ENCODE data around the gene LDHD.

LDHD gene

DNA sequence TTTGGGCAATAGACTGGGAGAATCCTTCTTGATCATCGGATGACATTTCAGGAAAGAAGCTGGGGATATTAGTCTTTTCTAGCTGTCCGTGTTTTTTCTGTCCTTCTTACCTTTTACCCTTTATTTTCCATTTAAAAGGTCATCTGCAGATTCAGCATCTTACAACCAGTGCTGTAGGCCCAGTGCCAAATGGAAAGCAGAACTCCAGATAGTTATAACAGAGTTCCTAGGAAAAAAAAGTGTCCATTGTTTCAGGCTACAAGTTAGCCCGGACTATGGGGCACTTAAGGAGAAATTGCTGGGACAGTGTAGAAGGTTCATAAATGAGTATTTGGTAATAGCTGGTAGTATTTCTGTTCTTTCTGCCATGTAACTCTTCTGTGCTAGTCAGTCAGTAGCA lies 28.4 kb downstream of the LDHD start:
- Histone ChIP-seq H3K9ac (ENCODE audit: low read length) (no peak overlapping the region), H3K36me3 (ENCODE audit: control insufficient read depth, insufficient read depth, low read length) (no peaks in the 10 kb centered on the region), H3K27ac (ENCODE audit: low read depth, low read length) (no peak overlapping the region)

GRCh38 chr16:75087375-75087979 lies 29.1 kb downstream of the LDHD start:
- peaks cover 17% of the 10 kb centered on the region for H3K4me1 ChIP-seq (ENCODE audit: control insufficient read depth, insufficient read depth, low read length)
- no peaks in the 10 kb centered on the region for H3K36me3 ChIP-seq (ENCODE audit: control insufficient read depth, insufficient read depth, low read length)
- H3K9me3 ChIP-seq (ENCODE audit: control insufficient read depth, insufficient read depth, low read depth, low read length), result no peaks in the 10 kb centered on the region
- H3K27ac ChIP-seq (ENCODE audit: low read depth, low read length), result no peak overlapping the region
- H3K4me3 ChIP-seq (ENCODE audit: low read depth, low read length), result no peak overlapping the region
- no peak overlapping the region for H3K9ac ChIP-seq (ENCODE audit: low read length)
- no peaks in the 10 kb centered on the region for H3K27me3 ChIP-seq (ENCODE audit: control insufficient read depth, insufficient read depth, low read length)

More for the DNA sequence above, 28.4 kb downstream of the LDHD start:
- Histone ChIP-seq H3K27me3 (ENCODE audit: control insufficient read depth, insufficient read depth, low read length) (no peaks in the 10 kb centered on the region), H3K4me3 (ENCODE audit: low read depth, low read length) (no peak overlapping the region), H3K9me3 (ENCODE audit: control insufficient read depth, insufficient read depth, low read depth, low read length) (no peaks in the 10 kb centered on the region), H3K4me1 (ENCODE audit: control insufficient read depth, insufficient read depth, low read length) (peaks cover 20% of the 10 kb centered on the region)

GRCh38 chr16:75086688-75087374 lies 29.7 kb downstream of the LDHD start:
- Histone ChIP-seq H3K9ac (ENCODE audit: low read length) (no peak overlapping the region), H3K27me3 (ENCODE audit: control insufficient read depth, insufficient read depth, low read length) (no peaks in the 10 kb centered on the region), H3K9me3 (ENCODE audit: control insufficient read depth, insufficient read depth, low read depth, low read length) (no peaks in the 10 kb centered on the region), H3K36me3 (ENCODE audit: control insufficient read depth, insufficient read depth, low read length) (no peaks in the 10 kb centered on the region), H3K4me1 (ENCODE audit: control insufficient read depth, insufficient read depth, low read length) (peaks cover 16% of the 10 kb centered on the region), H3K27ac (ENCODE audit: low read depth, low read length) (no peak overlapping the region), H3K4me3 (ENCODE audit: low read depth, low read length) (no peak overlapping the region)

DNA sequence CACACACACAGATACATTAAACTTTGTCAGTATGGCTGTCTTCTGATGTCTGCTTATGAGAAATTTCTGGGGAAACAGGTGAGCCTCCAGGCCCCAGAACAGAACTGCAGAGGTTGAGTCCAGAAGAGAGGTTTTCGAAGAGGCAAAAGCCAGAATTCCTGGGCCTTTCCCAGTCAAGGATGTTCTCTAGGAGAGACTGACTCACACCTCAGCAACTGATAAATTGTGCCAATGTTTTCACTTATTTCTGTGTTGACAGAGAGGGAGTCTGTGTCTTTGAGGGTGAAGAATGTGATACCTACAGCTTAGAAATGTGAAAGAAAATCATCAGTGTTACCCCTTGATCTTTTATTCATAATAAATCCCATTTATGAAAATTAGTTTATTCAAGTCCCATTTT lies 30.3 kb downstream of the LDHD start:
- no peak overlapping the region for H3K9ac ChIP-seq (ENCODE audit: low read length)
- H3K9me3 ChIP-seq (ENCODE audit: control insufficient read depth, insufficient read depth, low read depth, low read length), result no peaks in the 10 kb centered on the region
- H3K4me1 ChIP-seq (ENCODE audit: control insufficient read depth, insufficient read depth, low read length), result peaks cover 16% of the 10 kb centered on the region
- no peaks in the 10 kb centered on the region for H3K27me3 ChIP-seq (ENCODE audit: control insufficient read depth, insufficient read depth, low read length)
- H3K4me3 ChIP-seq (ENCODE audit: low read depth, low read length), result no peak overlapping the region
- no peak overlapping the region for H3K27ac ChIP-seq (ENCODE audit: low read depth, low read length)
- no peaks in the 10 kb centered on the region for H3K36me3 ChIP-seq (ENCODE audit: control insufficient read depth, insufficient read depth, low read length)

GRCh38 chr16:75085556-75085955 lies 31.0 kb downstream of the LDHD start:
- H3K27me3 ChIP-seq (ENCODE audit: control insufficient read depth, insufficient read depth, low read length), result no peaks in the 10 kb centered on the region
- H3K4me3 ChIP-seq (ENCODE audit: low read depth, low read length), result no peak overlapping the region
- H3K9ac ChIP-seq (ENCODE audit: low read length), result no peak overlapping the region
- no peak overlapping the region for H3K27ac ChIP-seq (ENCODE audit: low read depth, low read length)
- H3K9me3 ChIP-seq (ENCODE audit: control insufficient read depth, insufficient read depth, low read depth, low read length), result no peaks in the 10 kb centered on the region
- H3K4me1 ChIP-seq (ENCODE audit: control insufficient read depth, insufficient read depth, low read length), result peaks cover 16% of the 10 kb centered on the region
- H3K36me3 ChIP-seq (ENCODE audit: control insufficient read depth, insufficient read depth, low read length), result no peaks in the 10 kb centered on the region

- no peak overlapping the region for H3K9ac ChIP-seq (ENCODE audit: low read length)
- no peak overlapping the region for H3K27ac ChIP-seq (ENCODE audit: low read depth, low read length)
- no peaks in the 10 kb centered on the region for H3K36me3 ChIP-seq (ENCODE audit: control insufficient read depth, insufficient read depth, low read length)
These were observed 32.8 kb downstream of the LDHD start for GRCh38 chr16:75083813-75084212.

GRCh38 chr16:75081179-75081859 lies 35.3 kb downstream of the LDHD start:
- H3K9ac ChIP-seq (ENCODE audit: low read length), result no peak overlapping the region
- no peaks in the 10 kb centered on the region for H3K9me3 ChIP-seq (ENCODE audit: control insufficient read depth, insufficient read depth, low read depth, low read length)
- H3K27ac ChIP-seq (ENCODE audit: low read depth, low read length), result no peak overlapping the region
- peaks cover 5% of the 10 kb centered on the region for H3K4me1 ChIP-seq (ENCODE audit: control insufficient read depth, insufficient read depth, low read length)
- H3K36me3 ChIP-seq (ENCODE audit: control insufficient read depth, insufficient read depth, low read length), result no peaks in the 10 kb centered on the region
- no peaks in the 10 kb centered on the region for H3K27me3 ChIP-seq (ENCODE audit: control insufficient read depth, insufficient read depth, low read length)
- H3K4me3 ChIP-seq (ENCODE audit: low read depth, low read length), result no peak overlapping the region

More at GRCh38 chr16:75083813-75084212, 32.8 kb downstream of the LDHD start:
- Histone ChIP-seq H3K4me1 (ENCODE audit: control insufficient read depth, insufficient read depth, low read length) (peaks cover 16% of the 10 kb centered on the region), H3K27me3 (ENCODE audit: control insufficient read depth, insufficient read depth, low read length) (no peaks in the 10 kb centered on the region), H3K9me3 (ENCODE audit: control insufficient read depth, insufficient read depth, low read depth, low read length) (no peaks in the 10 kb centered on the region), H3K4me3 (ENCODE audit: low read depth, low read length) (no peak overlapping the region)

DNA sequence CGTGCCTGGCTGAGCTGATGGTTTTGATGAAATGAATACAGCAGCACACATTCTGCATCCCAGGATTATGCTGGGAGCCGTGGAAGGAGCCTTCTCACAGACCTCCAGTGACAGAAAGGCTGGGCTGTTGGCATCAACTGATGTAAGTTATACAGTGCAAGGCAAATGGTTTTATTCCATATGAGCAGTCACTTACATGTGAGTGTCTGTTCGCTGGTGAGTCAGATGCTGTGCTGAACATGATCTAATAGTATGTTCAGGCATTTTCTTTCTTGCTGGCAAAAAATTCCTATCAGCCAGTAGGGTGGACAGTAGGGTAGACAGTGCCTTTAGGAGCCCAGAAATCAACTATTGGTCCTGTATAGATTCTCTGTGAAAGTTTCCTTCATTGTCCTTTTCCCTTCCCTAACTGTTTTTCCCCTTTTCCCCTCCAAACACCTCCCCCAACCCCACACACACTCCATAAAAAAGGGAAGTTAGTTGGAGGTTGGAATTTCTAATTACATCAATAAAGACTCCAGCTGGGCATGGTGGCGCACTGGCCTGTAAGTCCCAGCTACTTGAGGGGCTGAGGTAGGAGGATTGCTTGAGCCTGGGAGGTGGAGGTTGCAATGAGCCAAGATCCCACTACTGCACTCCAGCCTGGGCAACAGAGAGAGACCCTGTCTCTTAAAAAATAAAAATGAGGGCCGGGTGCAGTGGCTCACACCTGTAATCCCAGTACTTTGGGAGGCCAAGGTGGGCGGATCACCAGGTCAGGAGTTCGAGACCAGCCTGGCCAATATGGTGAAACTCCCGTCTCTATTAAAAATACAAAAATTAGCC lies 36.2 kb downstream of the LDHD start:
- Histone ChIP-seq H3K4me1 (ENCODE audit: control insufficient read depth, insufficient read depth, low read length) (peaks cover 5% of the 10 kb centered on the region; the same call in 1 of the 2 replicates), H3K27me3 (ENCODE audit: control insufficient read depth, insufficient read depth, low read length) (no peaks in the 10 kb centered on the region), H3K9me3 (ENCODE audit: control insufficient read depth, insufficient read depth, low read depth, low read length) (no peaks in the 10 kb centered on the region), H3K36me3 (ENCODE audit: control insufficient read depth, insufficient read depth, low read length) (no peaks in the 10 kb centered on the region), H3K9ac (ENCODE audit: low read length) (no peak overlapping the region), H3K27ac (ENCODE audit: low read depth, low read length) (no peak overlapping the region), H3K4me3 (ENCODE audit: low read depth, low read length) (no peak overlapping the region)

DNA sequence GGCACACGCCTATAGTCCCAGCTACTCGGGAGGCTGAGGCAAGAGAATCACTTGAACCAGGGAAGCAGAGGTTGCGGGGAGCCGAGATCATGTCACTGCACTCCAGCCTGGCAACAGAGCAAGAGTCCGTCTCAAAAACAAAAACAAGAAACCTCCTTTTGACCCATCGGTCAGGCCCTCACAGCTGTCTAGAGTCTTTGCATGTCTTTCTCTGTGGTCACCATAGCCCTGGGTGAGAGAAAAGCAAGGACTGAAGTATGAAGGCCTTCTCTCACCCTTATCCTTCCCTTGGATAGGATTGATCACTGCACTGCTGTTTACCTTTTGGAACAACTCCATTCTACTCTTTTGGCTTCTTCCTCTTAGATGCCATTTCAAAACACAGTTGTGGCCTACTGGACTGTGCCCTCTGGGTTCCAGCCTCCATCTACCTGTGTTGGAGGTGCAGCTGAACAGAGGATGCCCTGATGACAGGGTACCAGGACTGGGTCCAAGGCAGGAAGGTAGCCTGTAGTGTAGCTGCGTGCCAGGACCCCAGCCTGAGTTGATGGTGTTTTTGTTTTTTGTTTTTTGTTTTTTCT lies 37.1 kb downstream of the LDHD start:
- Histone ChIP-seq H3K4me3 (ENCODE audit: low read depth, low read length) (no peak overlapping the region), H3K27ac (ENCODE audit: low read depth, low read length) (no peak overlapping the region), H3K27me3 (ENCODE audit: control insufficient read depth, insufficient read depth, low read length) (no peaks in the 10 kb centered on the region), H3K4me1 (ENCODE audit: control insufficient read depth, insufficient read depth, low read length) (peaks cover 5% of the 10 kb centered on the region; the same call in 1 of the 2 replicates), H3K36me3 (ENCODE audit: control insufficient read depth, insufficient read depth, low read length) (no peaks in the 10 kb centered on the region), H3K9me3 (ENCODE audit: control insufficient read depth, insufficient read depth, low read depth, low read length) (no peaks in the 10 kb centered on the region), H3K9ac (ENCODE audit: low read length) (no peak overlapping the region)

GRCh38 chr16:75078886-75079285 lies 37.7 kb downstream of the LDHD start:
- Histone ChIP-seq H3K27ac (ENCODE audit: low read depth, low read length) (no peak overlapping the region), H3K4me1 (ENCODE audit: control insufficient read depth, insufficient read depth, low read length) (peaks cover 11% of the 10 kb centered on the region), H3K9me3 (ENCODE audit: control insufficient read depth, insufficient read depth, low read depth, low read length) (no peaks in the 10 kb centered on the region), H3K4me3 (ENCODE audit: low read depth, low read length) (no peak overlapping the region), H3K36me3 (ENCODE audit: control insufficient read depth, insufficient read depth, low read length) (no peaks in the 10 kb centered on the region), H3K27me3 (ENCODE audit: control insufficient read depth, insufficient read depth, low read length) (no peaks in the 10 kb centered on the region), H3K9ac (ENCODE audit: low read length) (no peak overlapping the region)

Measured in HUES6 (cell line).